Calu3 (cell line): ENCODE data around the gene SSPN. TPM values are rescaled to one million over a fixed set of nuclear protein-coding genes. Genes with fewer than 3 reads are reported as not detected.
A peak's percentile ranks its signal among the peaks of the same experiment; 100 is the strongest.

Source experiments
- BruUV-seq: library from RNA; stranded (reverse); fragments of 400-500 nt; replicated peaks from 2 replicates; lab custom pipeline; 2021; lab: Mats Ljungman, UMichigan
- CTCF ChIA-PET: fragments of 300-600 bp; sonication (Branson Sonifier 250); formaldehyde crosslinking; loops from one replicate; lab custom pipeline; 2022; ENCODE audit warnings: antibody characterized with exemption; lab: Charles Lee
- DNase-seq: peaks from one replicate; pipeline ENCODE4 v3.0.0; 2022
- H3K27ac Mint-ChIP-seq: one replicate; pipeline ENCODE4 v1.8.0; 2022; ENCODE audit warnings: mixed read lengths; ENCODE audit not compliant: unreplicated experiment
- H3K27me3 Mint-ChIP-seq: one replicate; pipeline ENCODE4 v1.8.0; 2022; ENCODE audit warnings: mixed read lengths; ENCODE audit not compliant: unreplicated experiment
- H3K36me3 Mint-ChIP-seq: one replicate; pipeline ENCODE4 v1.8.0; 2022; ENCODE audit warnings: mild to moderate bottlenecking, moderate library complexity, mixed read lengths; ENCODE audit not compliant: insufficient read depth, unreplicated experiment
- H3K4me1 Mint-ChIP-seq: one replicate; pipeline ENCODE4 v1.8.0; 2022; ENCODE audit warnings: mild to moderate bottlenecking, low read depth, mixed read lengths; ENCODE audit not compliant: unreplicated experiment
- H3K4me3 Mint-ChIP-seq: one replicate; pipeline ENCODE4 v1.8.0; 2022; ENCODE audit warnings: mild to moderate bottlenecking, low read depth, moderate library complexity, mixed read lengths; ENCODE audit not compliant: unreplicated experiment
- H3K9me3 Mint-ChIP-seq: one replicate; pipeline ENCODE4 v1.8.0; 2022; ENCODE audit warnings: low read depth, mixed read lengths; ENCODE audit not compliant: unreplicated experiment
- intact Hi-C: fragments of 100-400 bp; cut with micrococcal nuclease; formaldehyde crosslinking; loops from one replicate; pipeline ENCODE4 v1.10.0; 2022; ENCODE audit not compliant: unreplicated experiment
- total RNA-seq: library from RNA; stranded (reverse); gene quantifications from 2 replicates; pipeline ENCODE4 v1.2.3, GENCODE V29; 2022
- TF ChIP-seq, protein P1 (sequence below): fragments of 200-600 bp; IDR thresholded peaks from one replicate; pipeline ENCODE4 v1.8.0; 2022; ENCODE audit warnings: antibody characterized with exemption; ENCODE audit not compliant: unreplicated experiment

SSPN gene
- total RNA-seq, 1 experiment from 2014 or later: 8.9 TPM

DNA sequence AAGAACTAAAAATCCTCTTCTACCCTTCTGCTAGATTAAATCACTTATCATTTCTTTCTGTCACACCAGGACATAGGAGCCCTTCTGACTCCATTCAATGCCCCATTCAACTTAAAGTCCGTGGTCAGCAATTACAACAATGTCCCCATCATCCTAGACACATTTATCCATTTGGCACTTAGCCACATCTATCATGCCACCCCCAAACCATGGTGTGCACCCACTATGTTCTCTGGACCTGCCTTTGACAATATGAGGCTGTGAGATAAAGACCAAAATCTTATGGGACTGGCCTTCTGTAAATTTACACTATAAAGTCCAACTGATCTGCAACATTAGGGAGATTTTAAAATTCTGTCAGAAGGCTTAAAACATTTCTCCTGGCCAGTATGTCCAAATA, 104.4 kb downstream of the SSPN start:
- peak overlapping the region; percentile 7 for H3K27ac Mint-ChIP-seq
- intact Hi-C loops: no loop called here
- CTCF ChIA-PET: no interaction called here
- no peaks in the 10 kb centered on the region for H3K9me3 Mint-ChIP-seq
- H3K4me1 Mint-ChIP-seq: peaks cover 18% of the 10 kb centered on the region
- BruUV-seq: no TSS peak
- DNase-seq: no peak
- TF ChIP-seq, protein P1, sequence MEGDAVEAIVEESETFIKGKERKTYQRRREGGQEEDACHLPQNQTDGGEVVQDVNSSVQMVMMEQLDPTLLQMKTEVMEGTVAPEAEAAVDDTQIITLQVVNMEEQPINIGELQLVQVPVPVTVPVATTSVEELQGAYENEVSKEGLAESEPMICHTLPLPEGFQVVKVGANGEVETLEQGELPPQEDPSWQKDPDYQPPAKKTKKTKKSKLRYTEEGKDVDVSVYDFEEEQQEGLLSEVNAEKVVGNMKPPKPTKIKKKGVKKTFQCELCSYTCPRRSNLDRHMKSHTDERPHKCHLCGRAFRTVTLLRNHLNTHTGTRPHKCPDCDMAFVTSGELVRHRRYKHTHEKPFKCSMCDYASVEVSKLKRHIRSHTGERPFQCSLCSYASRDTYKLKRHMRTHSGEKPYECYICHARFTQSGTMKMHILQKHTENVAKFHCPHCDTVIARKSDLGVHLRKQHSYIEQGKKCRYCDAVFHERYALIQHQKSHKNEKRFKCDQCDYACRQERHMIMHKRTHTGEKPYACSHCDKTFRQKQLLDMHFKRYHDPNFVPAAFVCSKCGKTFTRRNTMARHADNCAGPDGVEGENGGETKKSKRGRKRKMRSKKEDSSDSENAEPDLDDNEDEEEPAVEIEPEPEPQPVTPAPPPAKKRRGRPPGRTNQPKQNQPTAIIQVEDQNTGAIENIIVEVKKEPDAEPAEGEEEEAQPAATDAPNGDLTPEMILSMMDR: no peak
- peak overlapping the region; percentile 14 for H3K4me3 Mint-ChIP-seq
- H3K27me3 Mint-ChIP-seq: no peaks in the 10 kb centered on the region
- no peaks in the 10 kb centered on the region for H3K36me3 Mint-ChIP-seq

Other genes with a start within 250 kb of the SSPN start
- gene RASSF8, start 236.9 kb upstream of the SSPN start, total RNA-seq: 17.4 and 26.6 TPM in 2 replicates
- gene BHLHE41, start 70.5 kb upstream of the SSPN start, total RNA-seq: 44.1 and 54.1 TPM in 2 replicates